IPS DF 4.7 (cell line): ENCODE results near the gene CRNKL1.

Source experiments
- DNase-seq: peaks from one replicate; pipeline ENCODE4 v3.0.0-alpha.2; 2013; ENCODE audit warnings: low spot score; ENCODE audit errors: extremely low read depth

CRNKL1 gene

DNA sequence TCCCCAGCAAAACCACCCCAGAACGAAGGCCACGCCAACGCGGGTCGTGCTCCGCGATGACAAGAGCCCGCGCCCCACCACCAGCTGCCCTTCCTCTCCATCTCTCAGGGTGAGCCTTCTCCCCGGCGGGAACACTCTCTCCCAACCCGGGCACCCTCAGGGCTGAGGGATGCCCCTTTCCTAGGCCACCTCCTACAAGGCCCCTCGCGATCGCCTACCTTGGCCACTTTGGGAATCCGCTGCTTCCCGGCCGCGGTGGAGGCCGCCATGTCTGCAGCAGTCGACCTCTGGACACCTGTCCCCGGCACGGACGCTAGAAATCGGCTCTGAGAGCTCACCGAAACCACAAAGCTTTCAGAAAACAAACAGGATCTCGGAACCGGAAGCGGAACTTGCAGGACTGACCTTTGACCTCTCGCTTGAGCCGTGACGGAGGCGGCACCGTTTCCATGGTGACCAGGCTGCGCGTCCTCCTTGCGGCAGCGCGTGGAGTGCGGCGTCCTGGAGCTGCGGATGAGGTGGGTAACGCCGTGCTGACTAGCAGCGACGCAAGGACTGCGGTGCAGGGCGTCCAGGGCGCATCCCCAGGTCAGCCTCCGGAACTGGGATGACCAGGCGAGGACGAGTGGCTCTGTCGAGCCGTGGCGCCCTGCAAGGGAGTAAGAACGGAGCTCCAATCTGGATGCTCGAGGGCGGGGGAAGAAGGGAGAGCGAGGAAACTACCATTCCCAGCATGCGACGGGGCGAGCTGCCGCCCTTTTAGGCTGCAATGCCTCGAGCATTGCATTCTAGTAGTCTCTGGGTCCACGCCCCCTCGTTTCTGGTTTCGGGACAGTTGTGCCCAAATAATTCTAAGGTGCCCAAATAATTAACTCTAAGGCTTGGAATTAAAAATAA, at the start of gene CRNKL1, which contains the start of gene CFAP61:
Gene CRNKL1, minus strand, starts transcription at position 393 of the 897 bp plus-strand sequence. Its CDS starts 124 bp downstream, at position 269.
Gene CFAP61, plus strand, starts transcription at position 459 of the 897 bp plus-strand sequence. CDS start 4,122 bp downstream, outside the sequence.
- DNase-seq = peak; percentile 94

DNA sequence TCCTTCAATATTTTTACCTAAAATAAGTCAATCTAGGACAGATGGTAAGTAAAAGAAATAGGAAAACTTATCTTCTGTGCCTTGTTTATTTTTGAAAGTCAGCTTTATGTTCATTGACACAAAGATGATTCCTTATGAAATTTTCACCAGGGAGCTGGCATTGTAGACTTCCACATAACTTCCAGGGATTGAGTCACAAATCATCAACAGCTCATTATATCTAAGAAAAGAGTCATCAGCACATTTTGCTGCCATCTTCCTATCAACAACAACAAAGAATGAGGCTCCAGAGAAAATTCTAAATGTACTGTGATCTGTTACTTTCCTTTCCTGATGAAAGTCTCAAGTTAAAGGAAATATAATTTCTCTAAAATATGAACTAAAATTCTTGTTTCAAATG, 48.6 kb upstream of the CRNKL1 start:
- DNase-seq = no peak

DNA sequence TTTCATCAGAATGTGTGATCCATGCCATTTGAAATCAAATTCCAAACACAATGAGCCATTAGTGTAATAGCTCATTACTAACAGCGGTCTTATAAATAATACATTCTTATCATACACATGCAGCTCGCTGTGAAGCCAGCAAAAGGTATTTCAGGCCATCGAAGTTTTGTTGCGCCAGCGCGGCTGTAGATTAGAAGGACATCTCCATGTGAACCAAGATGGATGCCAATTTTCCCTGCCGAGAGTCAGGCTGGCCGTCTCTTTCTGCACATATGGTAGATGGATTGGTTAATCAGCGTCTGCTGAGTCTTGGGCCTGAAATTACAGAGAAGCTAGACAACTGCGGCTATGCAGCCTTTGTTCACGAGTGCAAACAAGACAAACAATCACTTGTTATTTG, 44.2 kb upstream of the CRNKL1 start:
- no peak for DNase-seq

DNA sequence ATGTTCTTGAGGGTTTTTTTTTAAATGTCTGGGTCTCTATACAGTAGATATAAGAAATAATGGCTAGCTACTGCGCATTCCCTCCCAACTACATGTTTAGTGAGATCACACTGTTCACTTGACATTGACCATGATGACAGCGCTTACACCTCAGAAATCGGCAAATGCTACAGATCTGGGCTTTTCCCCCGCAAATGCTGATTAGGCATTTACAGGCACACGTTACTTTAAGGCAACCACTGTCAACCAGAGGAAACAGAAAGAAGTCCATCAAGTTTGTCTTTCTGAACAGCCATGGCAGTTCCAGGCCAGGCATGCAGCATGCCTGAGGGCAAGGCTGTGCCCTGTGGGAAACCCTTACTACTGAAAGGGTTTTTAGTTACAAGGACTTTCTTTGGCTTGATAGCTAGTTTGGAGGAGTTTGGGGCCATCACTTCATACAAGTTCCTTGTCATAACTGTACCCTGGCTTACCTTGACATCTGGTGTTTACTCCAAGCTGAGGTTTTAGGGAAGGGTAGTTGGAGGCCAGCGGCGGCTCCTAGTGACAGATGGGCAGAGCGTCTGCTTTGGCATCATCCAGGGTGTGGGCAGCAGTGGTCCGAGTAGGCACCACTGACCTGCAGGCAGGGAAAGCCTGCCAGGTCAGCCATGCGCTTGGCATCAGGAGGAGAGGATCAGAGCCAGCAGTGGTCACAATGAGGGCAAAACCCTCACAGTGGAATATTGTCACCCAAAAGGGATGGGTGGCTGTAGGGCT, 43.0 kb upstream of the CRNKL1 start:
- no peak for DNase-seq

DNA sequence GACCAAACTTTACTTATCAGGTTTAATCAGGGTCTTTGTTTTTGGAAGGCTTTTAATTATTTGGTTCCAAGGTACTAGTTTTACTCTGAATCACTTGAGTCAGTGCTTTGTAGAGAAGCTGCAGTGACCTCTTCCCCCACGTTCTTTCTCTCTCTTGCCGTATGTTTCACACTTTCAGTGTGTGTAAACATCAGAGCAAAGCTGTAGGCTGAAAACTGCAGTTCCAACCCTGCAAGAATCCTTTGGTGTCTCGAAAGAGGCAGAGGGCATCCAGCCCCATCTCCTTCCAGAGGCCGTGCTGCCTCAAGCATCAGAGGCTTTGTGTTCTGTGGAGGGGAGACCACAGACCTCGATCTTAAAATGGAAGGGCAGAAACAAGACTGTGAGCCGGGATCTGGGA, 42.1 kb upstream of the CRNKL1 start:
- no peak for DNase-seq

DNA sequence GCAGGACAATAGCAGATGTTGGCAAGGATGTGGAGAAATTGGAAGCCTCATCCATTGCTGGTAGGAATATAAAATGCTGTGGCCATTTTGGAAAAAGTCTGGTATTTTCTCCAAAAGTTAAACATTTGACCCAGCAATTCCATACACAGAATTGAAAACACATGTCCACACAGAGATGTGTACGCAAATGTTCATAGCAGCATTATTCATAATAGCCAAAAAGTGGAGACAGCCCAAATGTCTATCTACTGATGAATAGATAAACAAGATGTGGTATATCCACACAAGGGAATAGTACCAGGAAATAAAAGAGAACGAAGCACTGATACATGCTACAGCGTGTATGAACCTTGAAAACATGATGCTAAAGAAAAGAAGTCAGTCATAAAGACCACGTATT, 40.6 kb upstream of the CRNKL1 start:
- no peak for DNase-seq

DNA sequence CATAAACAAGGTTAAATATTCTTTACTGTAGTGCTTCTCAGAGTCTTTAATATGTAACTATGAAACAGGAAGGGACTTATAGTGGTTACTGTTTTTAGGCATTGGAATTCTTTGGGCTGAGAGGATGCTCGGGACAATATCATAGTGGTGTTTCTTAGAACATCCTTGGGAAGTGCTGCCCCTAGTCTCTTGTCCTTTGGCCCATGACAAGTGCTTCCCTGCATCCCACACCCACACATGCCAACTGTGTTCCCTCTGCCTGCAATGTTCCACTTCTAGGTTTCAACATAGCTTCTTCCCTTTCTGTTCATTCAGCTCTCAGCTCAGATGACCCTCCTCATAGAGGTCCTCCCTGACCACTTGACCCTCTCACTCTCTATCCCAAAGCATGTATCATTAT, 37.7 kb upstream of the CRNKL1 start:
- DNase-seq = no peak

DNA sequence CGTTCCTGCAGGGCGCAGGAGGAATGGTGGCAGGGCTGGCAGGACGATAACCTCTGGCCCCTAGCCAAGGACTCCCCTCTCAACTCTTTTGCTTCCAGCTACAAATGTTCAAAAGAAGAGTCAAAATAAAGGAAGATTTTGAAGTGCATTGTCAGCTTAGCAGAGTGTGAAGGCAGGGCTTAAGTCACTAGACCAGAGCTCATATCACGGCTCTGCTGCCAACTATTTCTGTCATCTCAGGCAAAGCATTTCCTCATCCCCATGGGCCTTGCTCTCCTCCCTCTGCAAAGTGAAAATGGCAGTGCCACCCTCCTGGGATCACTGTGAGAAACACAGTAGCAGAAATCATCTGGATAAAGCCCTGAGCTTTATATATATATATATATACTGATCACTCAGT, 36.8 kb upstream of the CRNKL1 start:
- no peak for DNase-seq

DNA sequence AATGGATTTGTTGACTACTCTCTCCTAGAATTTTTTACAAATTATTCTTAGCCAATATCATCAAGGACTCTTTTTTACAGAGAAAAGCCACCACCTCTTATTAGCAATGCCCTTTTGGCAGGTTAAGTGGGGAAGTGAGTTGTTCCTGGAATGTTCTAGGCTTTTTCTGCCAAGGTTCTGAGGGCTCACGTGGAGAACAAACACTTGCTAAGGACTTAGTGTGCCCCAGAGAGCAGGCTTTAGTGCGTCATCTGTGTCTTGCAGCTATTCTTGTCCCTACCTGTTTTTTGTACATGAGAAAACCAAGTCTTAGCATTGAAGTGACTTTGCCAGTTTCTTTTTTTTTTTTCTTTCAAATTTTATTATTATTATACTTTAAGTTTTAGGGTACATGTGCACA, 33.5 kb upstream of the CRNKL1 start:
- DNase-seq = no peak

DNA sequence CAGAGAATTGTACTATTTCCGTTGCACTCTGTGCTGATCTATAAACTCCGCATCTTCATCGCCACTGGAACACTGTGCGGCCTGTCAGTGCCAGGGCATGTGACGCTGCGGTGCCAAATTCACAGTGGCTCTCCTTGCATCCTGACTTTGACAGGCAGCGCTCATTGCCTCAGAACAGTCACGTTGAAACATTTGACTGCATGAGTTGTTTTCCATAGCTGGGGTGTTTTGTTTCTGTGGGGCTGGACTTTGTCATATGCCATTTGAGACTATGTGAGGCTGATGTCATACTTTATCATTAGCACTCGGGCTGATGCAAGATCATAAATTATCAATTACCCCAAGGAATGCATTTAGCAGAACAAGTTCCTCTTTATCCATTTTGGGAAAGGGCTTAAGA, 32.8 kb upstream of the CRNKL1 start:
- no peak for DNase-seq

DNA sequence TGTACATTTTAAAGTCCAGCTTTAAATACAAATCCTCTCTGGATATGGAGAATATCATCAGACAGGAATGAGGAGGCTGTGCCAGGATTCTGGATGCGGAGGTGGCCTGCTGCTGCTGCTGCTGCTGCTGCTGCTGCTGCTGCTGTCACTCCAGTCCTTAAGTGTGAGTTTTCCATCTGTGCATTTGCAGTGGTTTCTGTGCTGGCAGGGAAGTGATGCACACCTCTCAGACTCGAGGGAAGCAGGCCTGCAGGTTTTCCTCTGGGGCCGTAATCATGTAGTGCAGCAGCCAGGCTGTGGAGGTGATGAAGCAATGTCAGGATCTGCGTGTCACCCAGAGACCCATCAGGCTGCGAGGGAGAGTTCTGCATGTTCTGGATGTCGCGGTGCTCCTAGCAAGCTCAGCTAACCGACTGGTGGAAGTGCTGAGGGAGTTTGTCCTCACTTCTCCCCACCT, 32.1 kb upstream of the CRNKL1 start:
- no peak for DNase-seq

DNA sequence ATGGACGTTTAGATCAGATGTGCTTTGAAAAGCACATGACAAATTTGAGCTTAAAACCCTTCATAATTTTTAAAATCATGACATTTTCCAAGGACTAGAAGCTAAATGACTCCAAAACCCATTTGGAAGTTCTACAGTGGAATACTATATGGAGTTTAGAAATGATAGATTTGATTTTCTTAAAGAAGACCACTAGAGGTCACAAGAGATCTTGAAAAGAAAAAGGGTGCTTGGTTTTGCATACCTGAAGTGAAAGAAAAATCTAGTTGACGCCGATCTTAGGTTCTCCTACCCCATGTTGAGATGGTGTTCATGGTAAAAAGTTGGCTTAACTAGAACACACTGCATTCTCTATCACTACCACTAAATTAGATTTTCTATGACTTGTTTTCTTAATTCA, 31.5 kb upstream of the CRNKL1 start:
- no peak for DNase-seq

DNA sequence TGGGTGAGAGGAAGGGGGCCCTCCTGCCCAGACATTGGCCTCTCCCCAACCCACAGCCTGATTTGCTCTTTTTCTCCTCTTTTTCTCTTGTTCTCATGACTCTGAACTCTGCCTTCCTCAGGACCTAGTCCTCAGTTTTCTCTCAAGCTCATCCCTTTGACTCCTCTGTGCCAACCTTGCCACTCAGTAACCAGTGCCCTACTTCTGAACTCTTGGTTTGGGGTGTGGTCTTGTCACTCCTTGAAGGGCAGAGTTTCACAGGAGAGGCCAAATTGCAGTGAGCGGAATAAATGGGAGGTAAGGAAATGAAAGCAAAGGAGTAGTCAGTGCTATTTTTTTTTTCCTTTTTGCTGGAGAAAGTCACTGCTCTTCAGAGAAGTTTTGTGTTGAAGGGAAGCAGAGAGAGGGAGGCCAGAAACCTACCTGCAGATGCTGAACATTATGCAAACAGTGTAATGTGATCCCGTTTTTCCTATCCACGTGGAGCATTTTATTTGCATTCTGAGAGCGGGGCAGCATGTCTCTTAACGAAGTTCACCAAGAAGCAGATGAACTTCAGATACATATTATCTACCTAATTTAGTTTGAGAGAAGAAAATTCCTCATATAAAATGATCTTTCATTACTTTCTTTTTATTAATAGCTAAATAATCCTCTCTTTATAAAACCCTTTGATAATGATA, 27.0 kb upstream of the CRNKL1 start:
- no peak for DNase-seq

DNA sequence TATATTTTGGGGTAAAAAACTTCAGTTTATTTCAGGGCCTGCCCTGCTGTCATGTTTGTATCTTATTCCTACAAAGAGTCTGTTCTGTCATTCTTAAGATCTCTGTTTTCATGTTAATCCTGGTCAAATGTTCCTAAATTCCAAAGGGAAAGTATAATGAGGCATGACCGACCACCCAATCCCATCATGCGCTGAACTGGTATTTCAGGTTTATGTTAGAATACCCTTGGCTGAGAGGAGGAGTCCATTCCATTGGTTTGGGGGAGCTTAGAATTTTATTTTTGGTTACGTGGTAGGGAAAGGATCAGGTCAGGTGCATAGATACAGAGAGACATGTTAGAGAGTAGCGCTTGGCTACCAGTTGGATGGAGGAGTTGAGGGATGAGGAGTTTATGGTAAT, 25.8 kb upstream of the CRNKL1 start:
- DNase-seq = no peak

DNA sequence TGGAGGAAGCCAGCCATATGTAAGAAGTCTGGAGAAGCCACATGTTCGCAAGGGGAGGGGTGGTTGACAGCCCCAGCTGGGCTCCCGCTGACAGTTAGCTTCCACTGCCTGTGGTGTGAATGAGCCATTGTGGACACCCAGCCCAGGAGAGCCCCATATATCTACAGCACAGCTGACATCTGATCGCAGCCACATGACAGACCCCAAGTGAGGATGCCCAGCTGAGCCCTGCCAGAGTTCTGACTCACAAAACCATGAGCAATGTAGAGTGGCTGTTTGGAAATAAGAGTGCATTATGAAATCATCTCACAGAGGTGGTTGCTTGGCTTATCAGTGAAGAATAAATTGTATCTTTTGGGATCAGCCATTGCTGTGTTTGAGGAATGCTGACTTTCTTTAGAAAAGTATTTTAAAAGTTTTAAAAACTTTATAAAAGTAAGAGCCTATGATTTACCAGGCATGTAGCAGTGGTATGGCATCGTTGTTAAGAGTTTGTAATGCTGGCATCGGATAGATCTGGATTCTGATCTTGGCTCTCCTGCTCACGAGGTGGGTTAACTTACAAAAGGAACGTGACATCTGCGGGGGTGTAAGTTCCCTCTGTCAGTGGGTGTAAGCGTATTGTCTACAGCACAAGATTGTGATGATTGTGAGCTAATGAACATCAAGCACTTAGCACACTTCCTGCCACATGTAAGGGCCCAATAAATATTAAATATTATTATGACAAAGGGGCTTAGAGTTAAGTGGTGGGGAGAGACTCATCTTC, 24.2 kb upstream of the CRNKL1 start:
- no peak for DNase-seq

DNA sequence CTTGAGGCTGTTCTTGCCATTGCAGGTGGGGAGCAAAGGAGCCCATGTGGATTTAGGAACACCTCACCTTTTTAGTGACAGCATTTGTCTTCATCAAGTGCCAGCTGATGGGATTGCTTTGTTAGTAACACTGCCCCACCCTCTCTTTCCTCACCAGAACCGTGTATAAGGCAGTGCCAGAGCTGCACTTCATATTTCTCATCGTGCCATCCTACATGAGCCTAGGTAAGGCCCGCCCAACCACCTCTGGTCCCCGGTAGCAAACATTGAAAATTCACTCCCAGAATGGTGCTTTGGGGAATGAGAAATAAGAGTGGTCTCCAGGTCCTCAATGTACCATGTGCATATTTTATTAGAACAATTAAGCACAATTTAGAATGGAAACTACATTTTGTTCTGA, 22.8 kb upstream of the CRNKL1 start:
- DNase-seq = no peak

DNA sequence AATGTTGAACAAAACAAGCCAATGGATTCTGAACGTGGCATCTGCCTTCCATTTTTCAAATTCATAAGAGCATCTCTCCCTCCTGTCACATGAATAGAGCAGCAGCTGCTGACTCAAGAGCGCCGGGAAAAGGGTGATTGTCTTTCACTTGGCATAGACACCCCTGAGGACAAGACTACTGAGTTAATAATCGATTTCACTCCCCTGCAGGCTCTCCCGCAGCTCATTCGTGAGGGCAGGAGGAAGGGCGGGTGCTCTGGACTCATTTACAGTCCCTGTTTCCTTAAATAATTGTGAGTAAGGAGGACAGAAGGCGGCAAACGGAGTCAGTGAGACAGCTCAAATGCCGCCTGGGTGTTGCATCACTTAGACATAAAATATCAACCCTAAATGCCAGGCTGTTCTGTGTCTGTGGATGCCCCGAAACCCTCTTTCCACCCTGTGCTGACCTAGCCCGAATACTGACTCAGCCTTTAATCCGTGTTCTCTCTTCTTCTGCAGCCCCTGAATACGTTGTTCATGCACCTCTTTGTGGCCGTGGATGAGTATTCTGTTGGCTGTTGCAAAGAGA, 21.6 kb upstream of the CRNKL1 start:
- no peak for DNase-seq

DNA sequence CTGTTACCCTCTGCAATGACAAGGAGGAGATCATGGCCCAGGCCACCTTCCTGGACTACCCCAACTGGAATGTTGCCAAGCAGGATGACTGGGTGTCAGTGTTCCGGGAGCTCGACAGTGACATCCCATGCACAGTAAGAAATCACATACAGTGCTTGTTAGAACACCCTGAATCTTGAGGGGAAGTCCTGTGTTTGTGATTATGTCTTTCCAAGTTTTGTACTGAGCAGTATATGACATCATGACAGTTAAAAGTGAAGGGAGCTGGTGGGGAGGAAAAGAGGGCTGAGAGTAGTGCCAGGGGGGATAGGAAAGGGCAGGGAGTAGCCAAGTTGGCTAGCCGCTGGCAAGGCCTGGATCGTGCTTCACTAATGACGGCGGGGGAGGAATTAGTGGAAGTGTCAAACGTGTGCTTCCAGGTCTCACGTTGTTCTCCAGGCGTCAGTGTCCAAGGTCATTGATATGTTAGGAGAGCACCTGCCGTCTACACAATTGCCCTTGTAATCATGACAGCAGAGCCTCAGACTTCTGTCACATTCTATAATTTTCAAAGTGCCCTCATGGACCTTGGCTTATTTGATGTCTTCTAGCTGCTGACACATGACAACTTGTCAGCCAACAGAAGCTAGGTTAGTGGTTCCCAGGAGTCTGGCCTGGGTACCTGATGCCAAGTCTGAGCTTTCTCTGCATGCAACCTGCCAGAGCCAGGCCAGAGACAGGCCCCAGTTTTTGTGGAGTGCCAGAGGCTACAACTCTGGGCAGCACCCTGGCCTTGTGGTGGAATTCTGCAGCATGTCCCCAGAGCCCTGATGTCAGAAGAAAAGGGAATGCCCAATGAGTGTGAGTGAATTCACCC, 18.8 kb upstream of the CRNKL1 start:
- no peak for DNase-seq

DNA sequence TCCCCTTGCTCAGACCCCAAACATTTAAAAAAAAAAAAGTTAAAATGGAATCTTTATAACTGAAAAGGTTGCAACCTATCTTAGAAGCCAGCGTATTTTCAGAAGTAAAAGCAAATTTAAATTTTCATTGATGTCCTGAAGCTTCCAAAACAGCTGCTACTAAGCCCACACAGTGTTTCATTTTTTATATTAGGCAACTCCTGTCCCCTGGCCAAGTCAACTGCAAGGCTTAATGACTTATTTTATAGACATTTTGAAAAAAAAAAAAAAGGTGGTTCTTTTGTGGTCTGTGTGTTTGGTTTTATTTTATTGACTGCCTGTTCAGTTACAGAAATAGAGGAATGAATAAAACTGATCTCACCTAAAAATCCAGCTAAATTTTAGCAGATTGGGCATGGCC, 13.1 kb upstream of the CRNKL1 start:
- no peak for DNase-seq
